Effector memory CD4-positive, alpha-beta T cell (primary cell): Measurements from ENCODE around the gene NR4A3.
"Not testable (repeated sequence)": the region's sequence is repeated elsewhere in the genome, so short reads cannot be mapped to it uniquely, and the experiment has no call there.

Source experiments
- DNase-seq, 3 donors: peaks; one replicate each; pipeline ENCODE4 v3.0.0-alpha.2; 2020
- H3K27ac ChIP-seq: 2 replicates; pipeline ENCODE4 v1.7.0; 2013; ENCODE audit warnings: mild to moderate bottlenecking, low read length, moderate library complexity; ENCODE audit not compliant: insufficient read depth, poor library complexity, severe bottlenecking
- H3K27me3 ChIP-seq: replicated peaks from 2 replicates; pipeline ENCODE4 v1.7.0; 2013; ENCODE audit warnings: mild to moderate bottlenecking, low read length; ENCODE audit not compliant: insufficient read depth, control insufficient read depth, poor library complexity, severe bottlenecking
- H3K36me3 ChIP-seq: 2 replicates; pipeline ENCODE4 v1.7.0; 2013; ENCODE audit warnings: mild to moderate bottlenecking, low read length, moderate library complexity; ENCODE audit not compliant: control insufficient read depth, insufficient read depth
- H3K4me1 ChIP-seq: 2 replicates; pipeline ENCODE4 v1.7.0; 2013; ENCODE audit warnings: low read length, mild to moderate bottlenecking; ENCODE audit not compliant: control insufficient read depth, insufficient read depth, poor library complexity, severe bottlenecking
- H3K4me3 ChIP-seq: 2 replicates; pipeline ENCODE4 v1.7.0; 2013; ENCODE audit warnings: low read length, low read depth, mild to moderate bottlenecking; ENCODE audit not compliant: insufficient read depth, poor library complexity, severe bottlenecking
- H3K9me3 ChIP-seq: 2 replicates; pipeline ENCODE4 v1.7.0; 2013; ENCODE audit warnings: mild to moderate bottlenecking, low read length, moderate library complexity; ENCODE audit not compliant: control insufficient read depth
- total RNA-seq, 3 donors: gene quantifications; one replicate each; lab custom pipeline; 2026; lab: John Stamatoyannopoulos, UW

The NR4A3 gene
- total RNA-seq = 73.0 to 200 (median 103) reads per million in 3 donors

DNA sequence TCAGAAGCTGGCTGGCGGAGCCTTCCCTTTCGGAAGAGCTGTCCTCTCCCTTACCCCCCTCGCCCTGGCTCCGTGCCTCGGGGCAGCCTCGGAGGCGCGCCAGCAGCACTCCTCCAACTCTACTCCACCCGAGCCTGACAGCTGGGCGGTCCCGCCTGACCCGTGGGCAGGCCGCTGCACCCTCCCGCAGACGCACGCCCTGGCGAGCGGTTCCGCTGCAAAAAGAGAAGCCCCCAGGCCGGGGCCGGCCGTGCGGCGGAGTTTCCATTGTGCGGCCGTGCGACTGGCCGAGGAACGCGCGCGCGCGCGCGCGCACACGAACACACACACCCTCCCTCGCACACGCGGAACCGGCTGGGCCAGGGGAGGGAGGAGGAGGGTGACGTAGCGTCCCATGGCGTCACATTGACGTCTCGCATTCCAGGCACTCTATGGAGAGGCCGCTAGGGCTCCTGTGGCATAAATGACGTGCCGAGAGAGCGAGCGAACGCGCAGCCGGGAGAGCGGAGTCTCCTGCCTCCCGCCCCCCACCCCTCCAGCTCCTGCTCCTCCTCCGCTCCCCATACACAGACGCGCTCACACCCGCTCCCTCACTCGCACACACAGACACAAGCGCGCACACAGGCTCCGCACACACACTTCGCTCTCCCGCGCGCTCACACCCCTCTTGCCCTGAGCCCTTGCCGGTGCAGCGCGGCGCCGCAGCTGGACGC is at the start of gene NR4A3:
Gene NR4A3 (plus strand): TSS at position 490 of the 713 bp plus-strand sequence. CDS start 6,158 bp downstream, outside the sequence.
- Histone ChIP-seq H3K9me3 (no peaks in the 10 kb centered on the region), H3K4me1 (peaks cover 50% of the 10 kb centered on the region), H3K4me3 (peak within 1 kb of the TSS; percentile 80), H3K36me3 (no peaks in the 10 kb centered on the region), H3K27ac (peak within 1 kb of the TSS; percentile 97), H3K27me3 (peaks cover 42% of the 10 kb centered on the region)
- DNase-seq = peak; percentile 88 to 90 (median 90)

DNA sequence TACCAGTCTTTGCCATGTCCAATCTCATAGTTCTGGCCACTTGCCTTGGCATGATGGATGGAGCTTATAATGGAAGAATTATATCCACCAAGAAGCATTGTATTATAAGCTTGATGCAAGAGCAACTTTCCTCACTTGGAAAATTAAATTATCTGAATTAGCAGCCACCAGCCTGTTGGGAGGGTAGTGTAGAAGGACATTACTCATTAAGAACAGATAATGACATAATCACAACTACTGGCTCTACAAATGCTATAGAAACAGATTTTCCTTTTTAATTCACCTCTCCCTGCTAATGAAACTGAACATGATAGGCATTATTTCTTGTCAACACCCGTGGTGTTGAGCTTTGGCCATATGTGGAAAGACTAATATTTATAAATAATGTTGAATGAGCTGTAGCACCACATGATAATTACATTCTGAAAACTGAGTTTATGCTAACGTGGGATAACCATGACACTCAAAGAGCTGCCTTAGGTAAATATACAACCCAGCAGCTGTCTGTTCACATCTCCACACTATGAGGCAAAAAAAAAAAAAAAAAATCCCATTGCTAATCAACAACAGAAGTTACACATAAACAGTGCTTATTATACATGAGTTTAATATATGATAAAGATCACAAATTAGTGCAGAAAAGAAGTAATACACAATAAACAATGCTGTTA is 48.1 kb upstream of the NR4A3 start:
- no peaks in the 10 kb centered on the region for H3K4me1 ChIP-seq
- no peak for DNase-seq
- no peaks in the 10 kb centered on the region for H3K9me3 ChIP-seq
- H3K4me3 ChIP-seq = no peak overlapping the region
- no peaks in the 10 kb centered on the region for H3K36me3 ChIP-seq
- no peak overlapping the region for H3K27ac ChIP-seq
- no peaks in the 10 kb centered on the region for H3K27me3 ChIP-seq

DNA sequence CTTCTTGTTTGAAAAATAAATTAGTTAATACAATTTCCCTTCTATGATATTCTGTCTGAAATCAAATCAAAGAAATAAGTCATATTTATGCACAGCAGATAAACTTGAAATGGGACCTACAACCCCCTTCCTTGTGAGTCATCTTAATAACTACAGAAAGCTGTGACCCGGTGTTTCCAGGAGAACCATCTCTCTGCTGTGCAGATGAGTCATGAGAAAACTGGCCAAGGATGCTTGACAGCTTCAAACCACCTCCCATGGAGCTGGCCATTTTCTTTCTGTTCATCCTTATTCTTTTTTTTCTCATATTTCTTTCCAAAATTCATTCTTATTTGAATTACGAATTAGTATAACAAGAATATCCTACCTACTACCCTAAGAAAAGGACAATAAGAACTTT is 43.4 kb upstream of the NR4A3 start:
- Histone ChIP-seq H3K27me3 (no peaks in the 10 kb centered on the region), H3K27ac (no peak overlapping the region), H3K4me1 (no peaks in the 10 kb centered on the region), H3K36me3 (no peaks in the 10 kb centered on the region), H3K4me3 (no peak overlapping the region), H3K9me3 (no peaks in the 10 kb centered on the region)
- DNase-seq = no peak

DNA sequence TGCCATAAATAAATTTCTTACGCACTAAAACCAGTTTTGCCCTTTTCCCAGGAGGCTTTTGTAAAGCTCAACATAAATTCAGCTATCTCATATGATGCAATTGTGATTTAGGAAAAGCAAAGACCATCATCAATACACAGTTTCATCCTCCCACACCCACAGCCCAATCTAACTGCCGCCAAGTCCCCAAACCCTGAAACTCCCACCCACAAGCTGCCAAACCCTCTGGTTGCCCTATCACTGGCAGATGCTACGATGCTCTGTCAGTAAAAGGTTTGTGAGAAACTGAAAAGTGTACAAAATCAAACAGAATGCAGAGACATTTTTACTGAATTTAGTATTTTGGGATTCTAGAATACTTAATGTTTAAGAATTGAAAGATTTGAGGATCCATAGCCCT is 42.8 kb upstream of the NR4A3 start:
- no peak for DNase-seq
- no peaks in the 10 kb centered on the region for H3K36me3 ChIP-seq

DNA sequence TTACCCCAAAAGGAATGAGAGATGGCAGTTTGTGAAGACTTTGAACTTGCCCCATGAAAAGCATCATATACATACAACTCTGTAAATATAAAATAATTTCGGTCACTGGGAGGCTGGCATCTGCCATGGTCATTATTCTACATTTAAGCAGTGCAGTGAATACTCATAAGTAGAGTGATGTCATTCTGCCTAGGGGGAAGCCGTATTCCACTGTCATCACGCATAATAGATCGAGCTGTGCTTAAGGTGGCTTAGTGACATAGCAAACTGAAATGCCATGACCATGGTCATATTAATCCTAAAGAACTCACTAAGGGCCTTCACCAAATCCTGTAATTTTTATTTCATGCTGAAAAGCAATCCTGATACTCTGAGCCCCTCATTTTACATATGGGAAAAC is 42.4 kb upstream of the NR4A3 start:
- Histone ChIP-seq H3K27me3 (no peaks in the 10 kb centered on the region), H3K36me3 (no peaks in the 10 kb centered on the region), H3K27ac (no peak overlapping the region), H3K9me3 (no peaks in the 10 kb centered on the region), H3K4me1 (no peaks in the 10 kb centered on the region), H3K4me3 (no peak overlapping the region)
- DNase-seq = no peak

More for the DNA sequence above, 42.8 kb upstream of the NR4A3 start:
- H3K4me1 ChIP-seq = no peaks in the 10 kb centered on the region
- H3K4me3 ChIP-seq = no peak overlapping the region
- no peaks in the 10 kb centered on the region for H3K27me3 ChIP-seq
- H3K27ac ChIP-seq = no peak overlapping the region
- H3K9me3 ChIP-seq = no peaks in the 10 kb centered on the region

DNA sequence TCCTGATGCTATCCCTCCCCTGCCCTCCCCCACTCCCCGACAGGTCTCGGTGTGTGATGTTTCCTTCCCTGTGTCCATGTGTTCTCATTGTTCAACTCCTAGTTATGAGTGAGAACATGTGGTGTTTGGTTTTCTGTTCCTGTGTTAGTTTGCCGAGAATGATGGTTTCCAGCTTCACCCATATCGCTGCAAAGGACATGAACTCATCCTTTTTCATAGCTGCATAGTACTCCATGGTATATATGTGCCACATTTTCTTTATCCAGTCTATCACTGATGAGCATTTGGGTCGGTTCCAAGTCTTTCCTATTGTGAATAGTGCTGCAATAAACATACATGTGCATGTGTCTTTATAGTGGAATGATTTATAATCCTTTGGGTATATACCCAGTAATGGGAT is 39.3 kb upstream of the NR4A3 start:
- H3K36me3 ChIP-seq = not testable (repeated sequence)

DNA sequence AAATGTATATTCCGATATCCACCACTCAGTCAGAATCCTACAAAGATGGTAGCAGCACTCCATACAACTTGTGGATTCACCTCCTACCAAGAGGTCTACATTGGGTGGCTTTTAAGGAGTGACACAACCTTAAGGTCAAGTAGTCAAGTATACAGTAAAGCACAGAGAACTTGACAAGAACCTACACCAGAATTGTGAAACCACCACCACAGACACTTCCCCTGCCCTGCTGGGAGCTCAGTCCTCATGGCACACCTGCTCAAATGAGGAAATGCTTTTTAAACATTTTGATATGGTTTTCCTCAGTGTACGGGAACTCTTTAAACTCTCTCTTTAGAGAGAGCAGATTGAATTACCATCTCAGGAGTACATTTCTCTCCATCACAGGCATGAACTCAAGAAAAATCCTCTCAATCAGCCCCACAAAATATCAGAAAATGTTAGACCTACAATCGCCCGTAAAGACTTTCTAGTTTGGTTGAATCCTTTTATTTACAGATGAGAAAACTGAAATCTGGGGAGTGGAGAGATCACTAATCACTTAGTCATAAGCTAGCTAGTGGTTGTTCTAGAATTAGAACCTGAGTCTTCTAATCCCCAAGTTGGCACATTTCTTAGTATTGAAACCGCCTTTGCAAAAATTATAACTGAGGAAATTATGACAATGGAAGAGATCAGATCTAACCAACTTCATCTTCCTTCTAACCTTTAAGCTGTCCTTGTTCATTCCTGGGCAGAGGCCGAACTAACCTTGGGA is 38.5 kb upstream of the NR4A3 start:
- Histone ChIP-seq H3K4me3 (no peak overlapping the region), H3K27ac (no peak overlapping the region), H3K27me3 (no peaks in the 10 kb centered on the region), H3K4me1 (no peaks in the 10 kb centered on the region), H3K36me3 (no peaks in the 10 kb centered on the region), H3K9me3 (no peaks in the 10 kb centered on the region)
- no peak for DNase-seq

More for the DNA sequence above, 39.3 kb upstream of the NR4A3 start:
- H3K4me1 ChIP-seq, H3K27ac ChIP-seq, H3K4me3 ChIP-seq, H3K27me3 ChIP-seq, H3K9me3 ChIP-seq, DNase-seq: not testable (repeated sequence)

DNA sequence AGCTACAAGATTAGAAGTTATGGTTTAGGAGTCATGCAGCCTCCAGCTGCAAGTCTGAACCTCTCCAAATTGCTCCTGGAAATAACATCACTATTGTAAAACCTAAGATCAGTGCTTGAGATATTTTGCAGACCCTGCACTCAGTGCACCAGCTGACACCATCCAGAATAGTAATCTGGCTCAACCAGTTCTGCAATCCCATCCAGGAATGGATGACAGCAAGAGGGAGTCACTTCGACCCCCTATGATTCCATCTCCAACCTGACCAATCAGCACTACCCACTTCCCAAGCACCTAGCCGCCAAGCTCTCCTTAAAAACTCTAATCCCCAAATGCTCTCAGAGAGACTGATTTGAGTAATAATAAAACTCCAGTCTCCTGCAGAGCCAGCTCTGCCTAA is 37.9 kb upstream of the NR4A3 start:
- Histone ChIP-seq H3K27ac (no peak overlapping the region), H3K4me3 (no peak overlapping the region), H3K27me3 (no peaks in the 10 kb centered on the region), H3K9me3 (no peaks in the 10 kb centered on the region), H3K36me3 (no peaks in the 10 kb centered on the region), H3K4me1 (no peaks in the 10 kb centered on the region)
- DNase-seq = no peak

DNA sequence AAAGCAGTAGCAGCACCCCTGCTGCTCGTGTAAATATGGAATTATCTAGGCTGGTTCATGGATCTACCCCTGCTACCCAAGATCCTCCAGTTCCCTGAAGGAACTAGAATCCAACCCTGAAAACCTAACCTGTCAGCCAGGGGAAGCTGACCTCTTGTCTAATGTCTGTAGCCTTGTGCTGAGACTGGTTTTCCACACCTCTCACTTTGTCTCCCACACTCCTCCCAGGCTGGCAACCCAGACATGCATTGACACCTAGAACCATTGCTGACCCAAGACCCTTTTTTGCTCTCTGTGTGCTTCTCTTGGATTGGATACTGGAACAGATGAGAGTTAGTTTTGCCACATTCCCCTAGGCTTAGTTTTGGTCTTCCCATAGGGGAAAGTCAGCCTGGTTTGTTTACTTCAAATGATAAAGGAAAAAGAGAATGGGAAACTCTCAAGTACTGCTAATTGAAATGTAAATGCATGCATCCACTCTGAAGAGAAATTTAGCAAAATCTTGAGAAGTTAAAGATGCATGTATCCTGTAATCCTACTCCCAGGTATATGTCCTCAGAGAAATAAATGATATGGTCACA is 36.6 kb upstream of the NR4A3 start:
- no peak for DNase-seq
- no peak overlapping the region for H3K27ac ChIP-seq
- H3K27me3 ChIP-seq = no peaks in the 10 kb centered on the region
- no peaks in the 10 kb centered on the region for H3K4me1 ChIP-seq
- H3K36me3 ChIP-seq = no peaks in the 10 kb centered on the region
- H3K9me3 ChIP-seq = no peaks in the 10 kb centered on the region
- H3K4me3 ChIP-seq = no peak overlapping the region
